DMS 273 treated with DMSO at 0.1 percent for 48 hours (cell line): ENCODE results near the gene EN2.

ENCODE experiments used
- DNase-seq: peaks from one replicate; lab custom pipeline; 2025; lab: John Stamatoyannopoulos, UW

EN2 gene

DNA sequence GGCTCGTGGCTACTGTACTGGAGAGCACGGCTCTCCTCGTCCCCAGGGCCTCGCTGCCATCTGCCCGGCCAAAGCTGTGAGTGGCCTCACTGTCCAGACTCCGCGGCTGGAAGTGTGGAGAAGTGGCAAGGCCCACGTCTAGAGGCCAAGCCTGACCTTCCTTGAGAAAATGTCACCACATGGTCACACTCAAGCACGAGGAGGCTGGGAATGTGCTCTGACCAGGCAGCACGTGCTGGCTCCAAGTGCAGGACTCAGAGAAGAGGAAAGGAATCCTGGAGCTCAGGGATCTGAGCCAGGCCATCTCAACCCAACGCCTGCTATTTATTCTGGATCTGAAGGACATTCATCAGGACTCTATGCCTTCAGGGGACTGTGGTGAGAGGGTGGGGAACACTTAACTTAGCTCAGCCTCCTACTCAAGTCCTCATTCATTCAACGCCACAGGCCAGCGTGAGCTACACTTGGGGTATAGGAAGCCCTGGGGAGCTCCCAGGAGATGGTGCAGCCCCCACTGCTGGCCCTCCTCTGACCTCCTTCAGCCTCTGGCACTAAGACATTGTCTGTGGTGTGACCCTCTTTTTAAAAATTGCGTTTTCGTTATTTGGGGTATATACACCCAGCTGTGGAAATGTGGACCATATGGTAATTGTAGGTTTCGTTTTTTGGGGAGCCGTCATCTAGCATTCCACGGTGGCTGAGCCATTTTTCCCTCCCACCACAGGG is 29.0 kb downstream of the EN2 start:
- no peak for DNase-seq

DNA sequence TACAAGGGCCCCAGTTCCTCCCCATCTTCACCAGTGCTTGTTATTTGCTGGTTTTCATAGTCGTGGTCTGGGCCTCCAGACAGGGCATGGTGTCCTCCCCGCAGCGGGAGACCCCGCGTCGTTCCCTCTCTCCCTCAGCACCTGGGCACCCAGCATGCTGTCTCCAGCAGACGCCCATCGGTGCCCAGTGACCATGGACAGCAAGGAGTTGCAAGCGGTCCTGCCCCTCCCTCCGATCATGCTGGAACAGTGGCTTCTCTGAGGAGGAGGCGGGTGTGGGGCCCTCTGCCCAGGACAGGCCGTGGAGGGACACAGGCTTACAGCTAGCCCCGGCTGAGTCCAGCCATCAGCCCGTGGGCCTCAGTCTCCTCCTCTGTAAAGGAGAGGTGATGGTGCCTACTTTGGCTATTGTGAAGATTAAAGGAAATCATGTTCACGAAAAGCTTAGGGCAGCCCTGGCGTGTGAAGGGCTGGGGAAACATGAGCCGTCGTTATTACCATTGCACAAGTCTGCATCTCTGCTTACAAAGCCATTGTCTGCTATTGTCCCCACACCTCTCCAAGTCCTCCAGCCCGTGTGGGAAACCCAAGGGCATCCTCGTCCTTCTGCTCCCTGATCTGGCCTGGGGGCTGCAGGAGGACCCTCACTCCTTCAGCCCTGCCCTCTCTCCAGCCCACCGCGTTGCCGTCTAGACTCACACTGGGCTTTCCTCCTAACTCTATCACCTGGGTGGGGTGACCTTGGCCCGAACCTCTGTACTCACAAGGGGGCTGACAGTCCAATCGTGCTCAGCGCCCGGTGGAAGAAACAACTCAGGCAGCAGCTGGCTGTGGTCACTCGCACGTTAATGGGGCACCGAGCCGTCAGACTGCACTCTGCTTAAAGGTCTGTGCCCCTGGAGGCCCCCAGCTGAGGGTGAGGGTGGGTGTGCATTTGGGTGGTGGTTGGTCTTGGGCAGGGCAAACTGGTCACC is 29.9 kb downstream of the EN2 start:
- no peak for DNase-seq

DNA sequence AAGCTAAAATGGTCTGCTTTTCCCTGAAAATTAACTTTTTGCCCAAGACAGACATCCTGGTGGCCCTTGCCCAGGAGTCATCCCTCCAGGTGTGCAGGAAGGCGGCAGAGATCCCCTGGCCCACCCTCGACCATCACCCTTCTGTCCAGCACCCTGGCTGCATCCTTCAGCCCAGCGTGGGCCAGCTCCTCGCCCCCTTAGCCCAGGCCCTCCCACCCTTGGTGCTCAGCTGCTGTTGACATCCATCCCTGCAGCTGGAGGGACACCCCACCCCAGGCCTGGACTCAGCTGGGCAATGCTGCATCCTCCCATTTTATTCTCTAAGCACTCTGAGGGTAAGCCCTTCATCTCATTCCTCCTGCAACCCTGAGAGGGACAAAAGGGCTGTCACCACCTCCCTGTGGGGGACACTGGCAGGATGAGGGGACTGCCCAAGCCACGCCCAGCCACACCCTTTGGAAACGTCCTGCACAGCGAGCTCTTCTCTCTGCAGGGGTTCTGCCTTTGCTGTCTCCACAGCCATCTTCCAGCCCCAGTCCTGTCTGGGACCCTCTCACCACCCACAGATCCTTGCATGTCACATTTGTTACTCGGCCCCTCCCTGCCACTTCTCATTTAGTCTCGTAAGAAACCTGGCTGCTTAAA is 30.7 kb downstream of the EN2 start:
- no peak for DNase-seq

DNA sequence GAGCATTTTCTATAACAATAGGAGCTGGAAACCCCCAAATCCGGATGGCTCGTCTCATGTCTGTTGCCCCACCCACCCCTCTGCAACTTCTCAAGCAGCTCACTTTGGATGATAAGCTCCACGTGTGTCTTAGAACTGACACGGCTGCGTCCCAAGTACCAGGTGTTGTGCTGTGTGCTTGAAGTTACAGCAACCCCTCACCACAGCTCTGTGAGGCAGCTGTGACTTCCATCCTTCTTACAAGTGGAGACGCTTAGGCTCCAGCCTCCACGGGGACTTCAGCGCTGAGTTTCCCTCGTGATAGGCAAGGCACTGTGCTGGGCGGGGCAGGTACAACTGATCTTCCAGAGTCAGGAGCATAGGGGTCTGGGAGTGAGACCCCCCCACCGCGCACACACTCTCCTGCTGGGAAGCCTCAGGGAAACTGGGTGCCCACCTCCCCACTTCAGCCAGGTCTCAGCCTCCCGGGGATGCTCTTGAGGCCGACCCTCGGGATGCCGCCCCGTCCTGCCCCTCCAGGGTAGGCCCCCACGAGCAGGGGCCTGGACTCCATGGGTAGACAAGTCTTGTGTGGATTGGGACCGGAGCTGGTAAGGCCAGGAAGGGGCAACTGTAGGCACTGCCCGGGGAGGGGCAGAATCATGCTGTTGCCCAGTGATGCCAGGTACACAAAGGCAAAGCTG is 31.4 kb downstream of the EN2 start:
- no peak for DNase-seq

DNA sequence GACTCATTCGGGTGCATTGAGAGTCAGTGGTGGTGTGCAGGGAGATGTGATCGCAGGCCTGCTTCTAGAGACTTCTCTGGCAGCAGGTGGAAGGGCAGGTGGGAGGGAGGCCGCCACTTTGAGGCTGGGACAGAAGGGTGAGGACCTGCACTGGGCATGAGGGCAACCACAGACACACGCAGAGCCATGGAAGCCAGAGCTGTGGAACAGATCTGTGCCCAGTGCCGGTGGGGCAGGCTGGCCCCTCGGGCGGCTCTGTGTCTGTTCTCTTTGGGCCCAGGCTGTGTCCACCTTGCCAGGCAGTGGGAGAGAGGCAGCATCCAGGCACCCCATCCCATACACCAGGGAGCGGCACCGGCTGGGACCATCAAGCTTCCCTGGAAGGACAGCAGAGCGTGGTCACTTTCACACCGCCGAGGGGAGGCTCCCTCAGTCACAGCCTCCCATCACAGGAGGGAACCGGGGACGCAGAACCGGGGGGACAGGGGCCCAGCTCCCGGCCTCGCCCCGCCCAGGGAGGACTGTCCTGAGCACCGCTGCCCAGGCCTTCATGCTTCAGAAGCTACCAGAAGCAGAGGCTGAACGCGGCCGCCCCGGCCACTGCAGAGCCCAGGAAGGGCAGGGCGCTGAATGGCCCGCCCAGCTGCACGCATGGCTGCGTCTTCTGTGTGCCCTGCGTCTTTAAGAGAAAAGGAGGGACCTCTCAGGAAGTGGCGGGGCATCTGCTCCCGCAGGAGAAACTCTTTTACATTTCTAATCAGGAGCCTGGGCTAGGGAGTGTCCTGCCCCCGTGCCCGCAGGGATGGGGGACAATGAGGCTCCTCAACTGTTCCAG is 32.1 kb downstream of the EN2 start:
- no peak for DNase-seq

DNA sequence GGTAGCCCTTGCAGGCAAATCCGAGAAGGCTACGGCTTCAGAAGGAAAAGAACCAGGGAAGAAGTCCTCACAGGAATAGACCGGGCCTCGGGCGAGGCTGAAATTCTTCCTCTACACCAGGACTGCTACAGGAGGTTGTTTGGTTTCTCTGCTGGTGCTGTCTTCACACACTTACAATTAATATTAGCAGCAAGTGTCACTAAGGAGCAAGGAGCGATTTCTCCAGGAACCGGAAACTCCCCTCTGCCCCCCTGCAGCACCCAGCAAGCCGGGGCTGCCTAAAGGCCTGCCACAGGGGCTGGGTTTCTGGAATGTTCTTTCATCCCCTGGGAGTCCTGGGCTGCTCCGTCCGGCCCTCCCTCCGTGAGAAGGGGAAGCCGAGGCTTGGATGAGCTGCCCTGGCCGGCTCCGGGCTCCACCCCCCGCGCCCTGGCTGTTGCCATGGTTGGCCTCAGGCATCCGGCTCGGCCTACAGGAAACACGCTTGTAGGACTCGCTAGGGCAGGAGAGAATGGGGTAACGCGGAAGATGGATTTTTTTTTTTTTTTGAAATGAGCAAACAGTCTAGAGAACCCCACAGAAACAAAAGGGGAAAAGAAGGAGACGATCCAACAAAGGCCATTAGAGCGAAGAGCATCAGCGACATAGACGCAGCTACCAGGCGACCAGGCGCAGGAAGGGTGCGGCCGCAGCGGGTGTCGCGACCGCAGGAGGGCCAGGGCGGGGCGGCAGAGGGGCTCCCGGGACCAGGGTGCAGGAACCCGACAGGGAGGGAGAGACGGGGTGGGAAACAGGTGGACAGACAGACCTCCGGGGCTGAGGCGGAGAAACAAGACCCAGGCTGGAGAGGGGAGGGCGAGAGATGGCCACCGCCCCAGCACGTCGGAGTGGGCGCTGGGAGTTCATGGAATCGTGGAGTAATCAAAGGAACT is 33.0 kb downstream of the EN2 start:
- DNase-seq, result no peak

DNA sequence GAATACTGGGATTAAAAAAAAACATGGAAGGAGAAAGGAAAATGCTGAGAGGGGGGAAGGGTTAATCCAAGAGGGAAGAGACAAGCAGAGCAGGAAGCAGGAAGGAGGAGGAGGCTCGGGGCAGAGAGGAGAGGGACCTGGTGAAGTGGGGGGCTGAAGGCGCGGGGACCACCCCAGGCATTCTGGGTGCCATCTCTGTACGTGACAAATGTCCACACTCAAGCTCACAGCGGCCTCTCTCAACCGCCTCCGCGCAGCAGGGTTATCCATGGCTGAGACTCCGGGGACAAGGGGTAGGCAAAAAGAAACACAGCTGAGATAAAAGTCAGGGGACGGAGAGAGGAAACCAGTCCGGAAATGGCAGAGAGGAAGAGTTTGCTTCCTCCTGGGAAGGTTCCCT is 33.9 kb downstream of the EN2 start:
- no peak for DNase-seq

DNA sequence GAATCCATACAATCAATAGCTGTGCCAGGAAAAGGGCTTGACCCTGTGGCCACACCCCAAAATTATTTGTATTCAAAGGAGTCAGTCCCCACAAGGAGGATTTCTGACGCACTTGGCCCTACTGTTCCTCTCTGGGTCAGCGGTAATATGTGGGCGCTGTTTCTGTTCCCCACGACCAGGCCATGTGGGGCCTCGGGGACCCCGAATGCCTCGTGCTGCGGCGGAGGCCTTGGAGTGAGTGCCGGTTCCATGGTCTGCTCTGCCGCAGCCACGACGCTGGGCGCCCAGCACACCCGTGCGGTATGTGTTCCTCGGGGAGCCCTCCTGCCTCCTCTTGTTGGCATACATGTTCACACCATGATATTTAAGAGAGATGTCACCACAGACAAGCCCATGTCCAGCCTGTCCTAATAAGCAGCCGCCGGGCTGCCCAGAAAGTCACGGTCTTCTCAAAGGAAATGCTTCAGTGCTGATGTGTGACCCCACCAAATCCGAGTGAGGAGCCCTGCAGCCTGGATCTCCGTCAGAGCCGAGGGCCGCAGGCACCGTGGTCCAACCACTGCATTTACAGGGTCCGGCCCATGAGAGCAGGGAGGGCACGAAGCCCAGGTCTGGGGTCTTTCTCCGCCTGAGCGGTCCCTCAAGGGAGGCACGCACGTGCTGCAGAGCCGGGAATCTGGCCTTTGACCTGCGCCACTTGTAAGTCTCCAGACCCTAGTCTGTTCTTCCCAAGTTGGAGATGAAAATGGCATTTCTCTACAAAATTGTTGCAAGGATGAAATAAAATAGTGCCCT is 36.0 kb downstream of the EN2 start:
- DNase-seq, result no peak

DNA sequence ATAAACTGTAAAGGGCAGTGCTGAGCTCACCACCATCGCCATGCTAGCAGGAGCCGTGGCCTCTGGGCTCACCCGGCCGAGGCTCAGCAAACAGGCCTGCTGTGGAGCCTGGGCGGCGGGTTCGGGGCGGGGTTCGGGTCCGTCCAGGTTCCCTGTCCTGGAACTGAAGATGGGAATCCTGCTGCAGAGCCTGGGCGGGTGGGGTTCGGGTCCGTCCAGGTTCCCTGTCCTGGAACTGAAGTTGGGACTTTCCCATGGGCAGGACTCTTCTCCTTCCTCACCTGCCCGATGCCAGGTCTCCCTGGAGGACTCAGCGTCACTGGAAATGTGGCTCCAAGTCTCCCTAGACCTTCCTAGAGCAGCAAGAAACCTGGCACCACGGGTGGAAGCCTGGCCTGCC is 36.6 kb downstream of the EN2 start:
- no peak for DNase-seq

DNA sequence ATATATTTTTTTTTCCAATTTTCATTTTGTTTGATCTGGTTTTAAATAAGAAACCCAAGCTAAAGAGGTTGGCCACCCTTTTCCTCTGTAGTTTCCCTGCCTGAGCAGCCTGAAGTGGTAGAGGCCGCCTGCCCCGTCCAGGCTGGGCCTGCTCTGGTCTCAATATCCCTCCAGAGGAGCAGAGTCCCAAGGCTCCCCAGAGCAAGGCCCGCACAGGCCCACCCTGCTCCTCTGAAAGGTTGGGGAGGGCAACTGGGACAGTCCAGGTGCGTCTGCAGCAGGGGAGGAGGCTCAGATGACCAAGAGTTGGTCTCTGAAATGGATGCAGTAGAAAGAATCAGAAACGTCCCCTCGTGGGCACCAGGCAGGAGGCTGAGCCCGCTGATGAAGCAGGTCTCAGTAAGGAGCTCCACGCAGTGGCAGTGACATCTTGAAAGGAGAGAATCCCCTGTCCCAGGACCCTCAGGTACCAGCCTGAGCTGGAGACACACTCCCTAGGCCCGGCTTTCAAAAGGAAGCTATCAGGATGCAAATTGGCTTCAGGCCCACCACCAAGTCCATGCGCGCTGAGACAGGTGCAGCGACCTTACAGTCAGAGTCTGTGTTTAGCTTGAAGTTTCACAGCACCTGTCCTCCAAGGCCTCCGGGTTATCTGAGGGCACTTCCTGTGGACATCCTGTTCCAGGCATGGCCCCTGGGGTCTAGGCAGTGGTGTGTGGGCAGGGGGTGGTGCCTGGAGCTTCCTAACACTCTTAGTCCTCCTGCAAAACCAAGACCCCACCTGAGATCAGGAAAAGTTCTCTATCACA is 37.7 kb downstream of the EN2 start:
- DNase-seq, result no peak

DNA sequence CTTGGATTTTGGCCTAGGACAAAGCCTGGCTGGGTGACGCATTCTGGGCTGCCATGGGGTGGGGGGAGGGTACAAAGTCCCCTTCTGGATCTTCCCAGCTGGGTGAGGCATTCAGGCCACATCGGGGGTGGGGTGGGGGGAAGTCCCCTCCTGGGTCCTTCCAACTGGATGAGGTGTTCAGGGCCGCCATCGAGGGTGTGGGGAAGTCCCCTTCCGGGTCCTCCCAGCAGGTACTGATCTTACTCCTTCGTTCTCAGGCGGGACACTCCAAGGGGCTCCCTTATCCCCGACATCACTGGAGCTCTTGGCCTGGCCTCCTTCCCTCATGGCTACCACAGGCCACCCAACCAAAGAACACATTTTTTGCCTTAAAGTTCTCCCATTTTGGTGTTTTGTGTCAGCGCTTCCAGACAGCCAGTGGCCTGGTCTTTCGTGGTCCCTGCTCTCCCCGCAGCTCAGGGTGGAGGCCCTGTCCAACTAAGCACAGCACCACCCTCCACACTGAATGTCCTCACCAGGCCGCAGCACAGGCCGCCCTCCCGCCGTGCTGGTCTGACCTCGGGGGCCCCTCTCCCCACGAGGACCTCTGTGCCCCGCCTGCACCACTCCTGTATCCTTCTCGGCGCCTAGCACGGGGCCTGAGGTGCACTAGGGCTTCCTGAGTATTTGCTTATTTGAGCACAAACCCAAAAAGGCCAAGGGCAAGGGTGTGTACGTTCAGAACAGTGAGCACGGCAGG is 38.5 kb downstream of the EN2 start:
- no peak for DNase-seq

DNA sequence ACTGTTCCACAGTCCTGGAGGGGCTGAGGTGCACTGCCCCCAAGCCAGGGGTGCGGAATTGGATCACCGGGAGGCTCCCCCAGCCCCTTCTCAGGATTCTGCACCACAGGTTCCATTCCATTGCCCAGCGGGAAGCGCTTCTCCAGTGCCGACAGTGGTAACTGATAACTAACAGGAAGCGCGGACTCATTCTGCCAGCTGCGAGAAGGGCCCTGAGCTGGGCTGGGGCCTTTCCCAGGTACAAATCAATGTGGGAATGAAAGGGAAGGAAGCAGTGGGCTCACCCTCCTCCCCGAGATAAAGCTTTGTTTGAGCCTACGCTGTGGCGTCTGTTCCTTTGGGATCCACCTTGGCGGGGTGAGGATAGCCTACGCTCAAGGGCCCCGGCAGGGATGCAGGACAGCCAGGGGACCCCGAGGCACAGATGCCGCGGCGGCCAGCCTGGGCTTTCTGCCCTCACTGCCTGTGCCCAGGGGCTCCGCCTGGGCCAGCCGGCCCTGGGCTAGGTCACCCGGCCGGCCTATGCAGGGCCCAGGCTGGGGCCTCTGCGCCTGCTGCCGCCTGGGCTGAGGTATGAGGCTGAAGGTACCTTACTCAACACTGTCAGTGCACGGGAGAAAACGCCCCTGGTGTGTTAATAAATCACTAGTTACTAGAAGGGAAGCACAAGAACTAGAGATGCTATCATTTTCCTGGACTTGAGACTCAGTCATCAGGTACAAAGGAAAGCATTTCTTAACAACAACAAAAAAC is 39.4 kb downstream of the EN2 start:
- DNase-seq, result no peak

DNA sequence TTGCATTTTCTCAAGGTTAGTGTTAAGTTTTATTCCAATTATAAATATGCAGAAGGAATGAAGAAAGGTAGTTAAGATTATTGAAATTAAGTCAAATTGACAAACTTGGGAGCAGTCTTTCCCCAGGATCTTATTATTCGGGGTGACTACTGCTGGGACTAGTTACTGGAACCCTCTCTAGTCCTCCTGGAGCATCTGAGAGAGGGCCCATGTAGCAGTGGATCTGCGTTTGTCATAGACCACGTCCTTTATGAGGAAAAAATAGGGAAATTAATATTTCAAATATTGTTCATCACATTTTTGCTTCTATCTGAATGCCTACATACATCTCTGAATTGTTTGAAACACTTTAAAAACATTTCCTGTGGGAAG is 47.5 kb downstream of the EN2 start:
- DNase-seq, result no peak

DNA sequence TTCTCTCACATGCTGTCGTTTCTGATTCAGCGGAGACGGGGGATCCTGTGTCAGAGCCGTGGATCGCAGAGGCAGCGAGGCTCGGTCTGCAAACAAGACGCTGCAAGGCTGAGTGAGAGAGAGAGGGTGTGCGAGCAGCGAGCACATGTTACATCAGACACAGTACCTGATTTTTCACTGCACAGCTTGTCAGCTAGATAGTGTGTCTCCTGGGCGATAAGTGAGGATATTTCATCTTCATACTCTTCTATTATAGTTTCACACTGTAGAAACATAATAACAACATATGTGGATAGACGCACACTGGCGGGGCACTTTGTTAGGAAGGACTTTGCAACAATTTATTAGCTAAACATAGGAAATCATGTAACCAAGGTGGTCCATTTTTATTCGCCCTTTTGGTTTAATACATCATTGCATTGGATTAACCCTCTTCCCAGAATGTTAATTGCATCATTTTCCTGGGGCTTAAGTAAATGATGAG is 49.0 kb downstream of the EN2 start:
- DNase-seq, result no peak

DNA sequence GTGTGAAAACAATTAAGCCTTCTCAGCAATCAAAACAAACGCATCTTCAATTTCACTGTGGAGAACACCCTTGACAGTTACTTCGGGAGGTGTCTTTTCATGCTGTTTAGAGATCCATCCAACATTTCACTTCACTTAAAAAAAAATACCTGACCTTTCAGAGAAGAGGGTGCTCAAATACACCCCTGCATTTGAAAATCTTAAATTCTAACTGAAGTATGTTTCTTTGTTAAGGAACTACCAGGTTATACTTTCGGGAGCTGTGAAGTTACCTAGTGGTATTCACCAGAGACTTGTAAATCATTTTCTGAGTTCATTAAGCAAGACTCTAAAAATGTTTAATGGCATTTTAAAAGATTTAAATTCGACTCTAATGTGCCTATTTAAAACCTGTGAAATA is 49.6 kb downstream of the EN2 start:
- no peak for DNase-seq

DNA sequence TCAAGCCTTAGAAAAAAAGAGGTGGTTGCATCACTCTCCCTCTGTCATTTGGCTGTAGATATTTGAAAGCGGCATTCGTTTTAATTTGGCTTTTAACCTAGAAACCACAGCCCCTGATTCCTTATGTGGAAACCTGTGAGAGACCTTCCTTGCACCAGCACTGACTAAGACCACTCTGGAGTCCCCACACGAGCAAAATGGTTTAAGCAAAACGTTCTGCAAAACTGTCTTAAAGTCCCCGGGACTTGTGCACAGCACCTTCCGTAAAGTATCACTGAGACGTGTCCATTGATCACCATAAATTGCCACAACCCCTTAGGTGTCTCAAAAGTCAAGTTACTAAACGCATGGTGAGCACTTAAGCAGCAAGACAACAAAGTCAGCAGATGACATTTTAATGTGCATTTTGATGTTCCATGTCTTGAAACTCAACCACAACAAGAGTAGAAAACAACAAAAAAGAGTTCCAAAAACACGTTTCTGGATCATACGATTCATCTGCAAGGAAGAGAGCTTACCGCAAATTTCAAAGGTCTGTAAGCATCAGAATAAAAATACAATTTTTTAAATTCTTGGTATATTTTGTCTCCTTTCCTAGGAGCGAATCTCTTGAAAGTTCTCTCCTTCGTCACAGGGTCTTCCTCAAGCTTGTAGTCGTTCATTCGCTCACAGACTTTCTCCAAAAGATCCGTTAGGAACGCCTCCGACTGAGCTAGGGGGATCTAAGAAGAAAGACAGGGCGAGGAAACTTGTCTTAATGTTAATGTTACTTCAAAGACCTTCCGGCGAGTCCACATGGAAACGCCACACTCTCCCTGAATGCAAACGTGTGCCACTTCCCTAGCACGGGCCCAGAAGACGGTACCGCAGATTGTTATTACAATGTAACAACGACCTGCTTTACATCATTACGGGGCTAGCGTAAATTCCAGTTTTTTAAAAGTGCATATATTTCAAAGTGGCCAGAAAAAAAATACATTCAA is 50.7 kb downstream of the EN2 start:
- no peak for DNase-seq
